Endothelial cell (in vitro differentiated cells): ENCODE measurements around the gene ARAP2. TPM values are rescaled to one million over a fixed set of nuclear protein-coding genes. Genes with fewer than 3 reads are reported as not detected.
A peak's percentile ranks its signal among the peaks of the same experiment; 100 is the strongest.

Source experiments
- DNase-seq: peaks from one replicate; pipeline ENCODE4 v3.0.0; 2021; ENCODE audit warnings: low spot score
- H3K27ac Mint-ChIP-seq: one replicate; pipeline ENCODE4 v1.8.0; 2021; ENCODE audit warnings: mixed read lengths, inconsistent platforms; ENCODE audit not compliant: unreplicated experiment
- H3K27me3 Mint-ChIP-seq: one replicate; pipeline ENCODE4 v1.8.0; 2021; ENCODE audit warnings: mild to moderate bottlenecking, moderate library complexity, mixed read lengths, inconsistent platforms; ENCODE audit not compliant: unreplicated experiment
- H3K36me3 Mint-ChIP-seq: one replicate; pipeline ENCODE4 v1.8.0; 2021; ENCODE audit warnings: mild to moderate bottlenecking, low read depth, mixed read lengths, inconsistent platforms; ENCODE audit not compliant: unreplicated experiment
- H3K4me1 Mint-ChIP-seq: one replicate; pipeline ENCODE4 v1.8.0; 2021; ENCODE audit warnings: mild to moderate bottlenecking, mixed read lengths, inconsistent platforms; ENCODE audit not compliant: unreplicated experiment
- H3K4me3 Mint-ChIP-seq: one replicate; pipeline ENCODE4 v1.8.0; 2021; ENCODE audit warnings: mild to moderate bottlenecking, mixed read lengths, inconsistent platforms; ENCODE audit not compliant: unreplicated experiment
- H3K9me3 Mint-ChIP-seq: one replicate; pipeline ENCODE4 v1.8.0; 2021; ENCODE audit warnings: mixed read lengths, inconsistent platforms; ENCODE audit not compliant: unreplicated experiment
- total RNA-seq: library from RNA; stranded (reverse); fragmentation: NEBNext Ultra II Directional; extraction: Animal tissue kit (Norgen Biotek cat#: 25700); gene quantifications from one replicate; pipeline ENCODE4 v1.2.1, GENCODE V29; 2021; ENCODE audit not compliant: unreplicated experiment
- TF ChIP-seq, protein P1 (sequence below): fragments of 200-600 bp; sonication (generic); IDR thresholded peaks from one replicate; pipeline ENCODE4 v1.5.0; 2021; ENCODE audit warnings: antibody characterized with exemption; ENCODE audit not compliant: unreplicated experiment

ARAP2 gene
- total RNA-seq, 1 donor from 2014 or later = 20.1 TPM

DNA sequence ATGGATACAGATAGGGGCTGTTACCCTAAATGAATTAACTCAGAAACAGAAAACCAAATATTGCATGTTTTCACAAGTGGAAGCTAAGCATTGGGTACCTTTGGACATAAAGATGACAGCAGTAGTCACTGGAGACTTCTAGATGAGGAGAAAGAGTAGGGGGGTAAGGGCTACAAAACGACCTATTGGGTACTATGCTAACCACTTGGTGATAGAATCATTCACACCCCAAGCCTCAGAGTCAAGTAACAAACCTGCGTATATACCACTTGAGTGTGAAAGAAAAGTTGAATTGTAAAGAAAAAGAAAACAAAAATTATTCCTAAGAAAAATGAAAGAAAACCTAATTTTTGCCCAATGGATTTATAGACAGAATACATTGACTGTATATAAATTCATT, 7.7 kb upstream of the ARAP2 start:
- H3K4me3 Mint-ChIP-seq = no peak overlapping the region
- H3K9me3 Mint-ChIP-seq = no peaks in the 10 kb centered on the region
- TF ChIP-seq, protein P1, sequence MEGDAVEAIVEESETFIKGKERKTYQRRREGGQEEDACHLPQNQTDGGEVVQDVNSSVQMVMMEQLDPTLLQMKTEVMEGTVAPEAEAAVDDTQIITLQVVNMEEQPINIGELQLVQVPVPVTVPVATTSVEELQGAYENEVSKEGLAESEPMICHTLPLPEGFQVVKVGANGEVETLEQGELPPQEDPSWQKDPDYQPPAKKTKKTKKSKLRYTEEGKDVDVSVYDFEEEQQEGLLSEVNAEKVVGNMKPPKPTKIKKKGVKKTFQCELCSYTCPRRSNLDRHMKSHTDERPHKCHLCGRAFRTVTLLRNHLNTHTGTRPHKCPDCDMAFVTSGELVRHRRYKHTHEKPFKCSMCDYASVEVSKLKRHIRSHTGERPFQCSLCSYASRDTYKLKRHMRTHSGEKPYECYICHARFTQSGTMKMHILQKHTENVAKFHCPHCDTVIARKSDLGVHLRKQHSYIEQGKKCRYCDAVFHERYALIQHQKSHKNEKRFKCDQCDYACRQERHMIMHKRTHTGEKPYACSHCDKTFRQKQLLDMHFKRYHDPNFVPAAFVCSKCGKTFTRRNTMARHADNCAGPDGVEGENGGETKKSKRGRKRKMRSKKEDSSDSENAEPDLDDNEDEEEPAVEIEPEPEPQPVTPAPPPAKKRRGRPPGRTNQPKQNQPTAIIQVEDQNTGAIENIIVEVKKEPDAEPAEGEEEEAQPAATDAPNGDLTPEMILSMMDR = no peak
- peaks cover 19% of the 10 kb centered on the region for H3K4me1 Mint-ChIP-seq
- H3K27ac Mint-ChIP-seq = no peak overlapping the region
- H3K36me3 Mint-ChIP-seq = no peaks in the 10 kb centered on the region
- no peak for DNase-seq
- H3K27me3 Mint-ChIP-seq = no peaks in the 10 kb centered on the region

DNA sequence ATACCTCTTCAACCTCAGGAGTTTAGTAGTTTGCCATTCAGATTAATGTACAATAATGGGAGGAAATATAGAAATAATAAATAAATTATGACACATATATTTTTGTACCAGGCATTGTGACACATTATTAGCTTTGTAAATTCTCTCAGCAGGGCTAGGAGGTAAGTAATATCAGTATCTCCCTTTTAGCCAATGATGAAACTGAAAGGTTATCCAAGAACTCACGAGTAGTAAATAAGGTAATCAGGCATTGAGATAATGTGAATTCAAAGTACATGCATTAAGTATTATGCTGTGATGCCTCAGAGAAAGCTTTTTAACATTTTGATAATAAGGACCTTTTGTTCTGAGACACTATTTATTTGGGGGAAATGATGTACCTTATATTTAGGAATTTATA, 5.3 kb upstream of the ARAP2 start:
- Mint-ChIP-seq H3K9me3 (no peaks in the 10 kb centered on the region), H3K27ac (no peak overlapping the region), H3K4me1 (peaks cover 12% of the 10 kb centered on the region), H3K27me3 (peaks cover 2% of the 10 kb centered on the region), H3K4me3 (no peak overlapping the region), H3K36me3 (no peaks in the 10 kb centered on the region)
- DNase-seq = no peak
- TF ChIP-seq, protein P1 = no peak

DNA sequence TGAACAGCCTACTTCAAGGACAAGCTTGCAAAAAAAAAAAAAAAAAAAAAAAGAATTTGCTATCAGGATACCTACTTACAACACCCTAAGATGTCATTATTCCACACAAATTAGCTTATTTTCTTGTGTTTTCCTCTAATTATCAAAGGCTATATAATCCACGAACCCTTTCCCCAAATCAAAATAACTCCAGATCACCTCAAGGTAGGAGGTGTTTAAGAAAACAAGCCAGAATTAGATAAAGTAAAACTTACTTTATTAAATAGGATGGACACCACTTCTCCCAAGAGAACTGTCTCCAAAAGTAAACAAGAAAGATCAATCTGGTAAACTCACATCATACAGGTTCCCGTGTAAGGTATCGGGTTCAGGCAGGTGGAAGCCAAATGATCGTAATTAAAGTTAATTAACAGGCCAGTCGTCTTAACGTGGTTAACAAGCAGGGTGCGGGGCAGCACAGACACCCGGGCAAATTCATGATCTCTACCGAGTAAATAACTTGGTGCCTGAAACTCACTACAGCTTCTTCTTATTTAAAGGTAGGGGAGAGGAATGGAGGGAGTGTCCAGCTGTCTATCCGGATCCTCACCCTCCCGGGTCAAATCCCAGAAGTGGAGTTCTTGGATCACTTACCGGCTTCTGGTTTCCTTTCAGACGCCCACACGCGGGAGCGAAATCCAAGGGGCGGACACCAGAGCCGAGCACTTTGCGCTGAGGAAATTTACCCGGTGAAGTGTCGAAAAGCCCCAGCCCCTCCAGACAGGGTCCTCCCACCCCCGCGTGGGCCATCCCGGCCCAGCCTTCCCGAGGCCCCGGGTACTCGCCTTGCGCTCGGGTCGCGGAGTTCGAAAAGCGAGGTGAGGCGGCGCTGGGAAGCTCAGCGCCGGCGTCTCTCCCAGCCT, 708 bp downstream of the ARAP2 start:
- Mint-ChIP-seq H3K27ac (peak overlapping the region; percentile 72), H3K36me3 (no peaks in the 10 kb centered on the region), H3K27me3 (peaks cover 8% of the 10 kb centered on the region), H3K4me1 (peaks cover 19% of the 10 kb centered on the region), H3K9me3 (no peaks in the 10 kb centered on the region), H3K4me3 (peak overlapping the region; percentile 95)
- TF ChIP-seq, protein P1 = no peak
- DNase-seq = peak; percentile 58

DNA sequence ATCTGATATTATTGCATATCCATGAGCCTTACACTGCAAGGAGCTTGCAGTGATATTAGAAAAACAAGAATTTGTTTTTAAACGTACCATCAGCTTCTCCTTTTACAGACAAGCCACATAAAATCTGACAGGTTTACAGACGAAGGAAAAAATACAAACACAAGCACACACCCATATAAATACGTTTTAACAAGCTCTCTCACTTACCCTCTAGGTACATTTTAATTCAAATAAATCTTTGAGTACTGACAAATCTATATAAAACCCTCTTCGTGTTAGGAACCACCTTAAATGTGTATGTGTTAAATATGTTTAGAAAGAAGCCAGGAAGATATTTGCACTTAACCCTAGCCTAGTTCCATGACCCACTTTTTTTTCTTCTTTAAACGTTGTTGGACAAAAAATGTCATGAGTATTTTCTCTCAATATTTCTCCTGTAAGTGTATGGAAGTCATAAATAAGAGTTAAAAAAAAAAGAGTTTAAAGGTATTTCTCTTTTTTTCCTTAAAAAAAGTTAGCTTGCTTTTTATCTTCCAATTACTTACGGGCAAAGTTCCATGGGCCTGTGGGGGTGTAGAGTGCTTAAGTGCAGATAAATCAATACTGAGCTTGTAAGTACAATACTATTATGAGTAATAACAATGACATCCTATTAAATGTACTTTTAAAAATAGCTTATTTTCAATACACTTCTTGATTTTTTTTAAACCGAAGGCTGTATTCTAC, 1.5 kb downstream of the ARAP2 start:
- peak overlapping the region; percentile 95 for H3K4me3 Mint-ChIP-seq

More for the DNA sequence above, 1.5 kb downstream of the ARAP2 start:
- H3K27ac Mint-ChIP-seq = no peak overlapping the region
- no peaks in the 10 kb centered on the region for H3K9me3 Mint-ChIP-seq
- peaks cover 8% of the 10 kb centered on the region for H3K27me3 Mint-ChIP-seq
- DNase-seq = no peak
- peaks cover 4% of the 10 kb centered on the region for H3K36me3 Mint-ChIP-seq
- H3K4me1 Mint-ChIP-seq = peaks cover 19% of the 10 kb centered on the region
- TF ChIP-seq, protein P1 = no peak
